GM21825 (cell line): Measurements from ENCODE around the gene VPS26B.
"Not testable (repeated sequence)": the region's sequence is repeated elsewhere in the genome, so short reads cannot be mapped to it uniquely, and the experiment has no call there.

Experiments
- ATAC-seq: cut with Tn5 transposase; IDR thresholded peaks from one replicate; pipeline ENCODE4 v1.9.1; 2021; ENCODE audit warnings: mild to moderate bottlenecking, moderate library complexity; ENCODE audit not compliant: unreplicated experiment

Gene VPS26B

GRCh38 chr11:134223836-134224709 is at the start of gene VPS26B, which contains the start of gene NCAPD3:
VPS26B (plus strand) TSS chr11:134224671; CDS start chr11:134225123, 452 bp downstream.
NCAPD3 (minus strand) TSS chr11:134223967; CDS start chr11:134223926, 41 bp downstream.
- peak; percentile 70 for ATAC-seq

GRCh38 chr11:134176284-134176683 is 48.2 kb upstream of the VPS26B start:
- ATAC-seq, result no peak

DNA sequence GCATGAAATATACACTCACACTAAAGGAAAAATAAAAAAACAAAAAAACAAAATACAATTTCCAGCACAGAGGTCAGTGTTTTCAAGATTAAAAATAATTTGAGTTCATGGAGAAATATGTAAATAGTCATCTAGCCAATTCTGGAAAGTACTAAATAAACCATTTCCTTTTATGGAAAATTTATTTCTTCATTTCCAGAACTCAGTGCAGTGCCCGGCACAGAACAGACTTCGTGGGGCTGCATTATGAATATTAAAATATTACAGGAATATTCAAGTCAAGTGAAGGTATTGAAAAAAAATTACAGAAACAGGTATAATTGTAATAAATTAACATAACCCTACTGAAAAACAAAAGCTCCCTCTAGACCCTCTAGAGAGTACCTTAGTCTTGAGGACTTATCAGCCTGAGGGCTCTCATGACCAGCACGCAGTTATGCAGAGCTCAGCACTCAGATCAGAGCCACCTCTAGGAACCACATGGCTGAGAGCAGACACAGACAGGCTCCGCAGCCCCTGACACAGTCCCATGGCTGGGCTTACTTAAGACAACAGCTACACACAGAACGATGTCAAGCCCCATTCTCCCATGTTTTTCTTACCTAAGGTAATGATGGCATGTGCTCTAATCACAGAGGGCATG is 46.3 kb upstream of the VPS26B start:
- ATAC-seq, result no peak

- ATAC-seq, result no peak
Observed at GRCh38 chr11:134181707-134182106, 42.8 kb upstream of the VPS26B start.

- not testable (repeated sequence) for ATAC-seq
Observed at GRCh38 chr11:134188092-134188491, 36.4 kb upstream of the VPS26B start.

GRCh38 chr11:134196756-134197155 is 27.7 kb upstream of the VPS26B start:
- no peak for ATAC-seq

DNA sequence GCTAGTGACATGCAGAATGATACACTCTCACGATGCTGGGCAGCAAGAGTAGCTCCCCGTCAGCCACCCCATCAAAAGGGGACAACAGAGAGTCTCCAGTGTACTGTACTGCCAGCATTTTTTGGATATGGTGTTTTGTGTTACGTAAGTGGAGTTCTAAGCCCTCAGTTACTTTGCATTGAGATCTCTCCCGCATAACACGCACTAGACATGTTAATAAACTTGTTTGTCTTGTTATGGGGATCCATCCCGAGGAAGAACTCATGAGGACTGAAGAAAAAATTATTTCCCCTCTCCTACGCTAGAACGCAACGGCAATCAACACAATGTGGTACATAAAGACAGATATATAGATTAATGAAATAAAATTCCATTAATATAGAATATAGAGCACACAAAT is 24.9 kb upstream of the VPS26B start:
- ATAC-seq, result no peak

- ATAC-seq, result no peak
Observed at GRCh38 chr11:134200688-134201087, 23.8 kb upstream of the VPS26B start.

DNA sequence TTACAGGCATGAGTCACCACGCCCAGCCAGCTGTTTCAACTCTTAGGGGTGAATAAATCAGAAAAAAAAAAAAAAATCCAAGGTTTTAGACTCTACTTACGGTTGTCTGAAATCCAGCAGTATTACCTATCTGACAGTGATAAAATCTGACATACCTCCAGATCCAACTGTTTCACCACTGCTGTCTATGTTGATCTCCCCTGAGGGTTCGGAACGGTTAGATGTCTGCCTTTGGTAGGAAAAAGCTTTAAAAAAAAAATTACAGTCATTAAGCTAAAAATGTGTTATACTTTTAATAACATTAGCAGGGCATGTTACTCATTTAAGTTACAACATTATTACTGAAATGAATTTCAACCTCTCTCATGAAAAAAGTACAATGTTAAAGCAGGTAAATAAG is 21.8 kb upstream of the VPS26B start:
- ATAC-seq, result no peak

DNA sequence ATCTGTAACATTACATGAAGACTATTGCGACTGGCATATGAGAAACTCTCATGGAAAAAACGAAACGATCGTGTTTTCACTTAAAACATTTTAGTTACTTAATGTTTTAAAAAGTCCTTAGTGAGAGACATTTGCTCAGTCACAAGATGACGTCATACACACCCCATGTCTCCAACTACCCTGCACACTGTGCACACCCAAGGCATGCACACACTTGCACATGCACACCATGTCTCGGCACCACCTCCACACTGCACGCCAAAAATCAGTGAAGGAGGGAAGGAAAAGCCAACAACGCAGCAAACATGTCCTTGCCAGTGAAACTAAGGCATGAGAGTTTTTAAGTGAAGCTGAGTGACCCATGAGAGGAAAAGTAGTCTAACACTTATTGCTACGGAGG is 18.7 kb upstream of the VPS26B start:
- no peak for ATAC-seq

DNA sequence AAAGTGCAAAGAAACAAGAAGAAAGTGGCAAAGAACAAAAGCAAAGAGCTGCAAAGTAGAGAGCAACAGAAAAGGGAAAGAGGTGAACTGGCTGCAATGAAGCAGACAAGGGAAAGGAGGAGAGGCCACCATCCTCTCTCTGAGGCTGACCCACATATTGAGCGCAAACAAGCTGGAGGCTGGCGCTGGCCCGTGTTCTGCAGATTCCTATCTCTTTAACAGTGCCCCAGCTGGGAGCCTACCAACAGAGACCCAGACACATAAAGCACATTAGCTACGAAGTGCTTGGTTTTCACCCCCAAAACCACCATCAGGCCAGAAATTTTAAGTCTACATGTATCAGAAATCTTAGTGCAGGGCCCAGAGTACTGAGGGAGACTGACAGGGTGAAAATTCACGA is 18.3 kb upstream of the VPS26B start:
- ATAC-seq, result no peak

DNA sequence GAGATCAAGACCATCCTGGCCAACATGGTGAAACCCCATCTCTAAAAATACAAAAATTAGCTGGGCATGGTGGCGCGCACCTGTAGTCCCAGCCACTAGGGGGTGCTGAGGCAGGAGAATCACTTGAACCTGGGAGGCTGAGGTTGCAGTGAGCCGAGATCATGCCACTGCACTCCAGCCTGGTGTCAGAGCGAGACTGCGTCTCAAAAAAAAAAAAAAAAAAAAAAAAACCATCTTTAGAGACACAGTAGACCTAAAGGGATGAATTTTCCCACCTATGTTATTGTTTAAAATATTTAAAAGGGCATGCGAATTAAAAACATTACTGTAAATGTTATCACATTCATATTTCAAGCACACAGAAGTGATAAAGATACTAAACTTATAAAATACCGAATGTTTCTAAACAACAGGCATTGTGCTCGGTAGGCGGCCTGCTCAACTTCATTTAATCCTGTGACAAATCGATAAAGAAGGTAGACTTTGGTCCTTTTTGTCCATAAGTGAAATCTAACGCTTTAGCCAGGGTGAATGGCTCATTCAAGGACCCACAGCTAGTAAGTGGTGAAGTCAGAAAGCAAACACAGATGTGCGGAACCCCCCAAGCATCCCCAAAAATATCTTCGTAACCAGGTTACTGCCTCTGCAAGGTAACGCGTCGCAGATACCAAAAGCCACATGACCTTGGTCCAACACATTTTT is 16.8 kb upstream of the VPS26B start:
- no peak for ATAC-seq

GRCh38 chr11:134215836-134216235 is 8.6 kb upstream of the VPS26B start:
- no peak for ATAC-seq

GRCh38 chr11:134216816-134217215 is 7.7 kb upstream of the VPS26B start:
- no peak for ATAC-seq

GRCh38 chr11:134223121-134223520 is 1.4 kb upstream of the VPS26B start:
- ATAC-seq, result no peak

GRCh38 chr11:134224710-134225664 is 516 bp downstream of the VPS26B start:
- ATAC-seq, result peak; percentile 20

- no peak for ATAC-seq
Observed at GRCh38 chr11:134226806-134227325, 2.4 kb downstream of the VPS26B start.

GRCh38 chr11:134228625-134229024 is 4.2 kb downstream of the VPS26B start:
- peak; percentile 46 for ATAC-seq

DNA sequence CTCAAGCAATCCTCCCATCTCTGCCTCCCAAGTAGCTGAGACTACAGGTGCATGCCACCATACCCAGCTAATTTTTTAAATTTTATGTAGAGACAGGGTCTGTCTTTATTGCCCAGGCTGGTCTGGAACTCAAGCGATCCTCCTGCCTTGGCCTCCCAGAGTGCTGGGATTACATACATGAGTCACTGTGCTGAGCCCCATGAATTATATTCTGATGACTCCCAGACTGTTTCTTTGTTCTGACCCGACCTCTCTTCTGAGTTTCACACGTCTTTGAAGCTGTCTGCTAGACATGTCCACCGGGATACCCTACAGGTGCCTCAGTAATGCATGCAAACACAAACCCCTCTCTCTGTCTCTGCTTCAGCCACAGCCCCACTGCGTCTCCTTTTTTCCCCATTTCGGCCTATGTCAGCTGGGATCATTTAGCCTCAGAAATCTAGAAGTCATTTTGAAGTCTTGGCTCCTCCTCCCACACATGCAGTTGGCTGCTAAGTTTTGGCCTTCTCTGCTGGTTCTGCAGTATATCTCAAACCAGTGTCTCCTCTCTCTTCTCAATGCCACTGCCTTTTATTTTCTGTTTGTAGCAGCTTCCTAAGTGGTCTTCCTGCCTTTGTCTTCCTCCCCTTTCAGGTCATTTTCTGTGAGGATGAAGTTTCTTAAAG is 4.8 kb downstream of the VPS26B start:
- no peak for ATAC-seq

GRCh38 chr11:134230339-134230738 is 5.9 kb downstream of the VPS26B start:
- no peak for ATAC-seq
